NCI-H524 treated with DMSO at 0.1 percent for 48 hours (cell line): ENCODE measurements around the gene PRUNE2.
"Not testable (repeated sequence)": the region's sequence is repeated elsewhere in the genome, so short reads cannot be mapped to it uniquely, and the experiment has no call there.

Experiments
- DNase-seq: peaks from one replicate; lab custom pipeline; 2025; lab: John Stamatoyannopoulos, UW

The PRUNE2 gene, protein sequence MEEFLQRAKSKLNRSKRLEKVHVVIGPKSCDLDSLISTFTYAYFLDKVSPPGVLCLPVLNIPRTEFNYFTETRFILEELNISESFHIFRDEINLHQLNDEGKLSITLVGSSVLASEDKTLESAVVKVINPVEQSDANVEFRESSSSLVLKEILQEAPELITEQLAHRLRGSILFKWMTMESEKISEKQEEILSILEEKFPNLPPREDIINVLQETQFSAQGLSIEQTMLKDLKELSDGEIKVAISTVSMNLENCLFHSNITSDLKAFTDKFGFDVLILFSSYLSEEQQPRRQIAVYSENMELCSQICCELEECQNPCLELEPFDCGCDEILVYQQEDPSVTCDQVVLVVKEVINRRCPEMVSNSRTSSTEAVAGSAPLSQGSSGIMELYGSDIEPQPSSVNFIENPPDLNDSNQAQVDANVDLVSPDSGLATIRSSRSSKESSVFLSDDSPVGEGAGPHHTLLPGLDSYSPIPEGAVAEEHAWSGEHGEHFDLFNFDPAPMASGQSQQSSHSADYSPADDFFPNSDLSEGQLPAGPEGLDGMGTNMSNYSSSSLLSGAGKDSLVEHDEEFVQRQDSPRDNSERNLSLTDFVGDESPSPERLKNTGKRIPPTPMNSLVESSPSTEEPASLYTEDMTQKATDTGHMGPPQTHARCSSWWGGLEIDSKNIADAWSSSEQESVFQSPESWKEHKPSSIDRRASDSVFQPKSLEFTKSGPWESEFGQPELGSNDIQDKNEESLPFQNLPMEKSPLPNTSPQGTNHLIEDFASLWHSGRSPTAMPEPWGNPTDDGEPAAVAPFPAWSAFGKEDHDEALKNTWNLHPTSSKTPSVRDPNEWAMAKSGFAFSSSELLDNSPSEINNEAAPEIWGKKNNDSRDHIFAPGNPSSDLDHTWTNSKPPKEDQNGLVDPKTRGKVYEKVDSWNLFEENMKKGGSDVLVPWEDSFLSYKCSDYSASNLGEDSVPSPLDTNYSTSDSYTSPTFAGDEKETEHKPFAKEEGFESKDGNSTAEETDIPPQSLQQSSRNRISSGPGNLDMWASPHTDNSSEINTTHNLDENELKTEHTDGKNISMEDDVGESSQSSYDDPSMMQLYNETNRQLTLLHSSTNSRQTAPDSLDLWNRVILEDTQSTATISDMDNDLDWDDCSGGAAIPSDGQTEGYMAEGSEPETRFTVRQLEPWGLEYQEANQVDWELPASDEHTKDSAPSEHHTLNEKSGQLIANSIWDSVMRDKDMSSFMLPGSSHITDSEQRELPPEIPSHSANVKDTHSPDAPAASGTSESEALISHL (N-terminal part only)

DNA sequence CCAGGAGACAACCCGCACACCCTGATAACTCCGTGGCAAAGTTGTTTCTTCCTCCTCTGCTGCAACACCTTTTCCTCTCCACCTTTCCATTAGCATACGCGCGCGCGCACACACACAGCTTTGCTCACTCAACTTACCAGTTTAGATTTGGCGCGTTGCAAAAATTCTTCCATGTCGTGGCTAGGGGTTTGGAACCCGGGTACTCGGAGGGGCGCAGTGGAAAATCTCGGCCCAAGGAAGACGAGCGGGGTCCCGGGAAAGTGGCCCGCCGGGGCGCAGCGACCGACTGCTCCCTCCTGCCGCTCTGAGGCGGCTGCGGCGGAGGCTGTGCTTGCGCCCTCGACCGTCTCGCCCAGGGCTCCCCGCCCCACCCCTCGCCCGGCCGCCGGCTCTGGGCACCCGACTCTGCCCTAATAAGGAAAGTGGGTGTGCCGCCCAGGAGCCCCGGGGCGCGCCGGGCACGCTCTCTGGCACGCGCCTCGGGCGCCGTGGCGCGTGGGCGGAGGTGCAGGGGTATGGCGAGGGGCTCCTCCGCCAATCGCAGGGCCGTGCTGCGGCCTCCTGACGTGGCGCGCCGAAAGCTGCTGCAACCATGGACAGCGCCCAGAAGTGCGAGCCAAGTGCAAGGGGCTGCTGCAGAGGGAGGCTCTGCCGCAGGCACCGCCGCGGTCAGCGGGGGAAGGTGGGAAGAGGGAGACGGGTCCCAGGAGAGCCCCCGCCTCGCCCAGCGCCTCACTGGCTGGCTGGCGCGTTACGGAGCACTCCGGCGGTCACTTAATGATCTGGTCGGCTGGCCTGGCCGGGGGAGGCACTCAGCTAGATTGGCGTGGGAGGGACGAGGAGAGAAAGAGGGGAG lies at the start of gene PRUNE2:
TSS of gene PRUNE2 (minus strand) at position 324 of the 856 bp plus-strand sequence. CDS start at position 173, 151 bp downstream.
- DNase-seq: no peak

DNA sequence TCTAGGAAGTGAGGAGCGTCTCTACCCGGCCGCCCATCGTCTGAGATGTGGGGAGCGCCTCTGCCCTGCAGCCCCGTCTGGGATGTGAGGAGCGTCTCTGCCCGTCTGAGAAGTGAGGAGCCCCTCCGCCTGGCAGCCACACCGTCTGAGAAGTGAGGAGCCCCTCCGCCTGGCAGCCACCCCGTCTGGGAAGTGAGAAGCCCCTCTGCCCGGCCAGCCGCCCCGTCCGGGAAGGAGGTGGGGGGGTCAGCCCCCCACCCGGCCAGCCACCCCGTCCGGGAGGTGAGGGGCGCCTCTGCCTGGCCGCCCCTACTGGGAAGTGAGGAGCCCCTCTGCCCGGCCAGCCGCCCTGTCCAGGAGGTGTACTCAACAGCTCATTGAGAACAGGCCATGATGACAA lies 49.5 kb upstream of the PRUNE2 start:
- not testable (repeated sequence) for DNase-seq

DNA sequence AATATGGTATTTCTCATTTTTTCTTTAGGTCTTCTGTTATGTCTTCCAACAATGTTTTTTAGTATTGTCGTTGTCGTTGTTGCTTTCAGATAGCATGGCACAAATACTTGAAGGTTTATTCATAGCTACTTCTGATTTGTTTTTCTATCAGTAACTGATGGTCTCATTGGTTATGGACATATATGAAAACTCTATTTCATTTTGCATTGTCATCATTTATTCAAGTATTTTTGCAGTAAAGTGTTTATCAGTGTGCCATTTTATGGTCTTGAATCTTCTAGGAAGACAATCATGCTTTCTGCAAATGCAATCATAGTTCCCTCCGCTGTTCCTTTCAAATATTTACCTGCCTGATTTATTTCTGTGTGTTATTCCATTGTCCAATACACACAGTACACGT lies 44.0 kb upstream of the PRUNE2 start:
- DNase-seq: no peak

DNA sequence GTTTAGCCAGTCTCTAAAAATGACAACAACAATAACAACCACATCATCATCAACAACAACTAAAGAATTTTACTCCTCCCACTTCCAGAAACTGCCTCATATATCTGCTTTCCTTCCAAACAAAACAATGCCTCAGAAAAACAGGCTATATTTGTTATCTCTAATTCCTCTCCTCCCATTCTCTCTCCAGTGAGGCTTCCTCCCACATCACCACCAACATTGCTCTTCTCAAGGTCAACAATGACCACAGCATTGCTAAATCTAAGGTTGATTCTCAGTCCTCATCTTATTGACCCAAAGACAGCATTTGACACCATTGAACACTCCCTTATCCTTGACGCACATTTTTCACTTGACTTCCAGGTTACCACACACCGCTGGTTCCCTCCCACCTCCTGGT lies 38.1 kb upstream of the PRUNE2 start:
- DNase-seq: no peak

DNA sequence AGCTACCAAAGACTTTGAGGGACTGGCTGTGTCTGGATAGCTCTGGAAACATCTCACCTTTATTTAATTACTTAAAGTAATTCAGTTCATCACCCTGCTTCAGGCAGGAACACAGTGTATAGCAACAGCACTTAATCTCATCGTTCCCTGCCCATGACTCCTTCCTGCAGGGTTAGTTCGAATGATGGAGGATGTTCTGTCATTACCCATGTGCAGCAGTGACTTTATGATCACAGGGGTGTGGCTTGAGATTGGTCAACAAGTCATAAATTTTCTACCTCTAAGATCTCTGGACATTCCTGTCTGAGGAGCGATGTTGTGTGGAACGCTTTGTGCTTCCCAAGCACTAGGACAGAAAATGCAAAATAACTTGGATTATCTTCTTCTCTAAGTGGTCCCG lies 37.1 kb upstream of the PRUNE2 start:
- no peak for DNase-seq

DNA sequence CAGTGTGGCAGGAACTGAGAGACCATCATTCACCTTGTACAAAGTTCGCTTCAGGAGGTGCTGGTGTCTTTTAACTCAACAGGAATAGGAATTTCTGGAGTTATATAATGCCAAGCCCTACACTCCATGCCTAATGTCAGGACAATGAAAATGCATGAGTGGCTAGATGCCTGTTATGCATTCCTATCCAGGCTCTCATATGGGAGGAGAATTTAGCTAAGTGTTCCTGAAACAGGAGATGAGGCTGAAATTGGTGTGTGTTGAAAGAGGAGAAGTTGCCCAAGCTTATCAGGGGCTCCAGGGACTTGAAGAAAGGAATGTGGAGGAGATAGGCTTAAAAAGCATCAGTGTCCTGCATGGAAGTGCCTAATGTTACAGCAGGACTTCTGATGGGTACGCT lies 26.8 kb upstream of the PRUNE2 start:
- DNase-seq: no peak

DNA sequence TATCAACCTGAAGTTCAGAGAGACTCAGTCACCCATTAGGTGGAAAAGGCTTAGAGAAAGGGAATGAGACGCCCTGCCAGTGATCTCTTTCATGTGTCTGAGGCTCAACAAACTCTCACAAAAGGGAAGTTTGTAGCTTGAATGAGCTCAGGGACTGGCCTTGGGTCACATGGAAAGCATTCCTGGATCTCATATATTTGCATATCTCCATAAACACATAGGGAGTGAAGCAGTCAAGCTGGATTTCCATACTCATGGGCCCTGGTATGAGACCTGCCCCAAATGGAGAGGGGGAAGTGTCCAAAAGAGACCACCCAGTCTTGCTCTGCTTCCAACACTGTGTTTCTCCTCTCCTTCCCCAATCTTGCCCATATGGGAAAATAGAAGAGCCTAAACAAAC lies 26.4 kb upstream of the PRUNE2 start:
- no peak for DNase-seq

DNA sequence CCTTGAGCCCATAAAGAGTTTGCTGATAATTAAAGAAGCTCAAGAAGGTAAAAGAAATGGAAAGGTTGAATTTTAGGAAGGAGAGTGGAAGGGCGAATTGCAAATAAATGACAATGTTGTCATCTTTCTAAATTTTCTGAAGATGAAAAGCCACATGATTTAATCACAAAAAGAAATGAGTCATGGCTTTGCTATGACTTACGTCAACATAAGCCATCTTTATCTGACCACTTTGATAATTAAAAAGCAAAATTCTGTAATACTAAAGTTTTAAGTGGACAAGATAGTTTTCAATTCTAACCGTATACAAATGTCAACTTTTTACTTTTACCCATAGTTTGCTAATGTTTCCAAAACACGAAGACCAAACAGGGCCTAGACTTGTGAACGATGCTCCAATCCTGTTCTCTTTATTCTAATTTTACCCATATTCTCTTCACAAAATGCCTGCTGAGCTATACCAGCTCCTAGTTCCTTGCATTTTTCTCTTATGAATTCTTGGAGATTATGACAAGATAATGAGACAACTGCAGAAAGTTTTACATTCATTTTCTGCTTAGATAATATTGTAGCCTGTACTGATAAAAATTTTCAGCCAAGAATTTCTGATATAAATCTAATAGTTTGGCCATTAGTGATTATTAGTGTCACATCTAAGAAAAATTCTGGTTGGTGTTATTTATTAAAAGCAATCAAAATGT lies 21.8 kb upstream of the PRUNE2 start:
- no peak for DNase-seq

DNA sequence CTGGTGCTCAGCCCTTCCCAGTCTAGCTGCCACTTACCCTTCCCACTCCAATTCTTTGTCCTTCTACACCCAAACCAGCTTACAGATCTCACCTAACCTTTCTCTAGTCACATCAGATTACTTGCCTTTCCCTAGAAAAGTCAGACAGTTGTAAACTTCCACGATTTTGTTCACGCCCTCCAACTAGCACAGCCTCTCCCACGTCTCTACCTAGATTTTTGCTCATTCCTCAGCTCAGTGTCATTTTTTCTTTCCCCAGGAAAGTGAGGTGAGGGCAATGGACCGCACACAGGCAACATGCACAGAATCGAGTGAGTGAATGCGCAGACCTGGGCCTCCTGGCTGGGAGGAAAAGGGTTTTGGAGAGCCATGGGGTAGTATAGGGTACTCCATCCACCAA lies 20.9 kb upstream of the PRUNE2 start:
- DNase-seq: no peak

DNA sequence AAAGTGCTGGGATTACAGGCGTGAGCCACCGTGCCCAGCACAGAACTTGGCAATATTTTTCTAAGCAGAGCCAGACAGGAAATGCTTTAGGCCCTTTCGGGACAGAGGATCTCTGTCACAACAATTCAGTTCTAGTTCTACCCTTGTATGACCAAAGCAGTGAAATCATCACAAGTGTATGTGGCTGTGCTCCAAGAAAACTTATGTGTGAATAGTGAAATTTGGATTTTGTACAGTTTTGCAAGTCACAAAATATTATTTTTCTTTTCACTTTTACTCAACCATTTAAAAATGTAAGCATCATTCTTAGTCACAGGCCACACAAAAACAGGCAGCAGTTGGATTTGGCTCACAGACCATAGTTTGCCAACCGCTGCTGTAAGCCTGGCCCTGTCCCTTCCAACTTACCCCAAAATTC lies 20.4 kb upstream of the PRUNE2 start:
- no peak for DNase-seq

DNA sequence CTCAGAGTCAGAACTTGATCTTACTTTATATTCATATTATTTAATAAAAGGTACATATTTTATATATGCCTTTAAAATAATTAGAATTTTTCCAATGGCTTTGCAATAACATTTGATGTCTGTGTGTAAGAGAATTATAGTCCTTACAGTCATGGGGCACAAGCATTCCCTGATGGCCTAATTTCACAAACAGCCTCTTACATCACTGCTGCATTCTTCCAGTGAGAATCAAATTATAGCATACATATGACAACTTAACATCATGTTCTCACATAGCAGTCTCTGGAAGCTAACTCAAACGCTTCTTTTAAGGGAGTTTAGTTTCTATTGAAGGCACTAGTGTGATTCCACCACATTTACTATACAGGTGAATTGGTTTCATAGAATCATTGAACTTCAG lies 15.3 kb upstream of the PRUNE2 start:
- DNase-seq: no peak

DNA sequence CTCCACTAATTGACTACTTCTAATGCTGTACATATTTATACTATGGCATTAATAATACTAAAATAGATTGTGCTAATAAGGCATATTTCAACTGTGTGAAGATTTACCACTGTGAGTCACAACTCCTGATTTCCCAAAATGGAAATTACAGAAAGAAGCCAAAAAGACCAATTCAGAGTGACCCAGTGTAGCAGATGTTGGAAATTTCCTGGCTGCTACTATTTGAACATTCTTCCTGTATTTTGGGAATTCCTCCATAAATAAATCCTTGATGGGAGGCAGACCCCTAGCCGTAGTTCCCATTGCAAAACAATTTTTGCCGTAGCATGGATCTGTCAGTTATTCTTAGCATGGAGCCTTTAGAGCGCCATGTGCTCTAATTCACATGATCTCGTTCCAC lies 11.4 kb upstream of the PRUNE2 start:
- DNase-seq: no peak

DNA sequence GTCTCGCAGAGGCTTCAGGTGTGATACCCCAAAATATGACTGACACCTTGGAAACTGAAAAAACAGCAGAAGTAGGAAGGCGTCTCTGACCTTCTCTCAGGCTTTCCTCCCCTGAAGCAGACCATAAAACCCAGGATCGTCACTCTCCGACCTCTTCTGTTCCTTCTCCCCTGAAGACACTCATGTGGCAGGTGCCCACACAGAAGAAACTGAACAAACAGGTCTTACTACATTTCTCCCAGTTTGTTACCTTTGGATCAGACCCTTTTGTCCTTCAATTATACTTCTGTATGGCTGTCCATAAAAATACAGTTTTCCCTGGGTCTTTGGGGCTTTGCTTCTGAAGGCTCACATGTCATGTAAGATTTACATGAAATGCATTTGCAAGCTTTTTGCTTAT lies 10.3 kb upstream of the PRUNE2 start:
- DNase-seq: no peak

DNA sequence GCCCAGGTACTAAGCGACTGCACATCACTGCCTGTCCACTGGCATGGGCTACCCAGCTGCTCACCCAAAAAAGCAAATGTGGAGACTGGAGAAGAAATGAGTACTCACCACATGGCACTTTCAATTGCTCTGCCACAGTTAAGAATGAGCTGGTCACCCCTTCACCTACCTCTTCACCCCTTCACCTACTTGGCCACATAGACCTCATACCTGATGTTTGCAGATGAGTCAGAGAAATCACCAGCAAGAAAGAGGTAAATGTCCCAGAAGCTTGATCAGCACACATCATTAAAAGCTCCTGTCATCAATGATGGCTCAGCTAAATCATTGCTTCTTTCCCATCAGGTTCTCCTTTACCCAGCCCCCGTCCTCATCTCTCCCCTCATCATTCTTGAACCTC lies 7.6 kb upstream of the PRUNE2 start:
- DNase-seq: no peak

DNA sequence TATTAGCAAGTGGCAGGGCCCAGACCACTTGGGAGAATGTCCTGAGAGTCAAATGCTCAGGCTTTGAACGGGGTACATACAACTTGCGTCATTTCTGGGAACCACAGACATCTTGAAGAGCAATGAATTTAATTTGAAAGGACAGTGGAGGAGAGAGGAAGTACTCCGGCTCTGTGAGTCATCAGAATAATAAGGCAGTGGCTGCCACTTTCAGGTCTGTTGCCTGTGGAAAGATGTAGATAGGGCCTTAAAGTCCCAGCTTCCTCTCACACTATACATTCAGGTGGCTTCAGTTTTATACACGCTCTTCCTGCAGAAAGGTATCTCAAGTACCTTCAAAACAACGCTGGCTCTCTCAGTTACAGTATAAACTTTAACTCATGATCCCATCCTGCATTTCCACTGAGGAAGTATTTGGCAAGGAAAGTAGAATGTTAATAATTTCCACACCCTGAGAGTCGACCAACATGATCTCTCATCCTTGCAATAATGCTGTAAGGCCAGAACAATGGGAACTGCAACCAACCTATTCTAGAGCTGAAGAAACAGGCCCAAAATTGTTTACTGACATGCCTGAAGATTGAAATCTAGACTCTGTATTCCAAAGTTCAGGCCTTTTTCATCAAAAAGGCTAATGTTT lies 6.8 kb upstream of the PRUNE2 start:
- DNase-seq: no peak

DNA sequence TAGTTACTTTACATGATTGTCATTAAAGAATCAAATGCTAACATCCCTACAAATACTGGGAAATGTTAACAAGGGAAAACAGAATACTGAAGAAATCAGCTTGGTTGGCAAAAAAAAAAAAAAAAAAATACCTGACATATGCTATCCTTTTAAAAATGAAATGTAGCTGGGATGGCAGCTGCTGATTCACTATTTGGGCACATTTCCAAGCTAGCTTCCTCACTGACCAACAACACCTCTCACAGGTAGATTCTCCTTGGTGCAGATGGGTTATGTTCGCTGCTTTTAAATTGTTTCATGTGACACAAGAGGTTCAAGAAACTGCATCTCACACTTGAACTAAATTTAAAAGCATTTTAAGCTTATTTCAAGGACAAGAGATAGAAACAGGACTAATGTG lies 6.1 kb upstream of the PRUNE2 start:
- no peak for DNase-seq

DNA sequence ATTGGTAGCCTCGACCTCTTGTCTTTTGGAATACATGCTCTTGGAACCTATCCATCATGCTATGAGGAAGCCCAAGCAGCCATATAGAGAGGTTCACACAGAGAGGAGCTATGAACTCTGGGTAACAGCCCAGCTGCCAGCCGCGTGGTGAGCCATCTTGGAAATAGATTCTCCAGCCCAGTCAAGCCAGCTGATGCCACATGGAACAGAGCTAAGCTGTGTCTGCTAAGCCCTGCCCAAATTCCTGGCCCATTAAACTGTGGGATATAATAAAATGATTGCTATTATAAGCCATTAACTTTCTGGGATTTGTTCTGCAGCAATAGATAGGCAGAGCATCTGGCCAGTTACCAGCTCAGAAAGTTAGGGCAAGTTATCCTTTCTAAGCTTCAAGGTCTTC lies 4.9 kb upstream of the PRUNE2 start:
- no peak for DNase-seq

DNA sequence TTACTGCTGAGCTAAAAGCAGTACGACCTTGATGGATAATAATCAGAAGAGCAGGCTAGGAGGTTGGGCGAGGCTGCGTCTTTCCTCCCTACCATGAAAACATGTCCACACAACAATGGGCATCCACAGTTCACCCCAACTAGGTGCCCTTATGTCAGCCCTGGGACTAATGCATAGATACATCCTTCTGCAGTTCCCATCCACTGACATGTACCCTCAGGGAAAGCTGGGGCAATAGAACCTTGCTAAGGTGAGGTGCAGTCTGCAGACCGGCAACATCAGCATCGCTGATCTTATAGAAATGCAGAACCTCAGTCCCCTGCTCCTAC lies 697 bp upstream of the PRUNE2 start:
- DNase-seq: no peak

DNA sequence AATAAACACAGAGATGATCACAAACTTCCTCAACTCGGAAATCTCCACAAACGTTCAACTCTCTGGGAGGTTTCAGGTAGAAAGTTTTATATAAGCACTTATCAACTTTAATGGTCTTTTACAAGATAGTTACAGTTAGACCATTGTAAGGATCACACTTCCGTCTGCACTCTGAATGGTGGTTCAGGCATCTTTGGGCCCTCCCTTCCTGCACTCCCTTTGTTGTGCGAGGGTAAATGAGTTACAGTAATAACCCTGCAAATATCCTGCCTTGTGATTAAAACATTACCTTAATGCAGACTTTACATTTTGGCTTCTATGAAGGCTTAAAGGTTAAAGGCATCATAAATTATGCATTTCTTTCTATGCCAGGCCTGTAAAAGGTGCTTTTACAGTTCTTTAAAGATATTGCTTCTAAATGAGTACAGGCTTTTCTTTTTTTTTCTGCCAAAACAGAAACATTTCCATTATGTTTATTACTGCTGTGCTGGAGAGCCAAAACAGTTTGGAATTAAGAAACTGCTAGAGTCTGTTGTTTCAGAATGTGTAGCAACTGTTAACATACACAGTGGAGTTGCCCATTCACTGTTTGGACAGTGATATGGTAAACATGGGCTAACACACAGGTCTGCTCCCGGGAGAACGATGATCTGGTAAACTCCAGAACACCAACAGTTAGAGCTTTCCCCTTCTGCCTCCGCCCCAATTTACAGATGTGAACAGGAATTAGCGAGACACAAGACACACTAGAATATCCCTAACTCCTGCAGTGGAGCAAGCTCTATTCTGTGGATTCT lies 1.1 kb downstream of the PRUNE2 start:
- no peak for DNase-seq

DNA sequence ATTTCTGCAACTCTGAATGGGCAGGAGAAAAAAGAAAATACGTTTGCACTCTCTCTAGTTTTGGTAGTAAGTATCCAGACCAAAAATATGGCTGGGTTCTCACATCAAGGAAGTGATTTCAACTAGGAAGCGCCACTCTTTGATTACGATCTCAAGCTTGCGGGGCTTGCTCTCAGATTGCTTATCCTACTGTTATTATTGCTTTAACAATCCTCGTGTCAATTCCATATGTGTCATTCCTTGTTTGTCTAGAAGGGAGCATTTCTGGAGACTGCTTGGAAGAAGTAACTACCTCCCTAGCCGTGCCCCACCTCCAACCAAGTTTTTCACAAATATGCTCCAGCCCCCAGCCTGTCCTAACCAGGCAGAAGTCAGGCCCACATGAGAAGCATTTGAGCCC lies 3.5 kb downstream of the PRUNE2 start:
- DNase-seq: no peak
